ENCODE results near the gene FEZ2. TPM values are rescaled to one million over a fixed set of nuclear protein-coding genes. Genes with fewer than 3 reads are reported as not detected.

FEZ2 gene
- total RNA-seq, 3 donors from 2014 or later = 48.5 to 63.8 (median 49.0) TPM

DNA sequence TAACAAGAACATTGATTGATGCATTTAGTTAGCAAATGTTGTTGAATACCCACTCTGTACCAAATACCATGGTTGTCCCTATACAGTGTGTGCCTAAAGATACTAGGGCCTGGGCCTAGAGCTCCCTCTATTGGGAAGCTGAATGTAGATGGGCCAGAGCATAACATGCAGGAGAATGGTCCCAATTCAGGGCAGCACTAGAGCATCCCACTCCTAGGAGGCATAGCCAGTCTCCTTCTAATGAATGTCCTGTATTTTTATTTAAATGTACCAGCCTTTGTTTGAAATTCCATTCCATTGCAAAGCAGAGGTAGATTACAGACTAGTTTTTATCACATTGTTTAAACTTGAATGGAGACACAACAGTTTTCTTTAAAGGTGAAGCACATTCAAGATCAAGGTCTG is 90.6 kb downstream of the FEZ2 start:
- H3K4me1 ChIP-seq = no peaks in the 10 kb centered on the region
- H3K27ac ChIP-seq = no peak overlapping the region
- no peak overlapping the region for H3K4me3 ChIP-seq
- H3K27me3 ChIP-seq = no peaks in the 10 kb centered on the region
- intact Hi-C loops (cut with DNase I; ENCODE audit: low total_unique reads) = no loop called here
- peaks cover 6% of the 10 kb centered on the region for H3K36me3 ChIP-seq
- TF ChIP-seq, protein P1, sequence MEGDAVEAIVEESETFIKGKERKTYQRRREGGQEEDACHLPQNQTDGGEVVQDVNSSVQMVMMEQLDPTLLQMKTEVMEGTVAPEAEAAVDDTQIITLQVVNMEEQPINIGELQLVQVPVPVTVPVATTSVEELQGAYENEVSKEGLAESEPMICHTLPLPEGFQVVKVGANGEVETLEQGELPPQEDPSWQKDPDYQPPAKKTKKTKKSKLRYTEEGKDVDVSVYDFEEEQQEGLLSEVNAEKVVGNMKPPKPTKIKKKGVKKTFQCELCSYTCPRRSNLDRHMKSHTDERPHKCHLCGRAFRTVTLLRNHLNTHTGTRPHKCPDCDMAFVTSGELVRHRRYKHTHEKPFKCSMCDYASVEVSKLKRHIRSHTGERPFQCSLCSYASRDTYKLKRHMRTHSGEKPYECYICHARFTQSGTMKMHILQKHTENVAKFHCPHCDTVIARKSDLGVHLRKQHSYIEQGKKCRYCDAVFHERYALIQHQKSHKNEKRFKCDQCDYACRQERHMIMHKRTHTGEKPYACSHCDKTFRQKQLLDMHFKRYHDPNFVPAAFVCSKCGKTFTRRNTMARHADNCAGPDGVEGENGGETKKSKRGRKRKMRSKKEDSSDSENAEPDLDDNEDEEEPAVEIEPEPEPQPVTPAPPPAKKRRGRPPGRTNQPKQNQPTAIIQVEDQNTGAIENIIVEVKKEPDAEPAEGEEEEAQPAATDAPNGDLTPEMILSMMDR (IDR thresholded peaks at IDR 0.05) = peak in 1 of 3 donors; percentile 37
- TF ChIP-seq POLR2A (IDR thresholded peaks at IDR 0.05) = no peak
- no peaks in the 10 kb centered on the region for H3K9me3 ChIP-seq
- no peak for DNase-seq (ENCODE audit: low spot score in 2 of 2)

Other genes starting within 250 kb of the FEZ2 start
- 100 to 1,000 TPM; 166 to 187 (median 178) TPM for gene CRIM1, start 242.4 kb downstream of the FEZ2 start, total RNA-seq
- 100 to 1,000 TPM in 1 of 3 donors, 1 to 10 TPM in 2; 7.9 to 136 (median 9.2) TPM for gene VIT, start 98.5 kb upstream of the FEZ2 start, total RNA-seq